Spleen (tissue), 7 donors: ENCODE results near the gene GJC2.

Source experiments
- POLR2A ChIP-seq, 3 donors: fragments of 450-650 bp; IDR thresholded peaks; one replicate each; pipeline ENCODE4 v1.5.1; 2017; ENCODE audit warnings: antibody characterized with exemption in 3 of 3, mild to moderate bottlenecking in 1 of 3
- TF ChIP-seq, protein P1 (sequence below), 11 experiments: fragments of 200-600 bp in 7 of 11; fragments of 450-650 bp in 4 of 11; sonication (generic) in 4 of 11; IDR thresholded peaks in 8 of 11; conservative IDR thresholded peaks in 3 of 11; 1 replicate in 7 of 11; 2 replicates in 4 of 11; pipeline versions ENCODE4 v1.4.0 to v1.8.0; 2016 to 2021; ENCODE audit warnings: antibody characterized with exemption in 11 of 11, inconsistent platforms in 4 of 11, mild to moderate bottlenecking in 1 of 11
- donor health status: DM: no; HTN: no; CAD: no; lungs with moderate emphysema.
- donor health status: DM: no; HTN: no; CAD: no.
- donor health status: DM: no; HTN: no; CAD: no.

DNA sequence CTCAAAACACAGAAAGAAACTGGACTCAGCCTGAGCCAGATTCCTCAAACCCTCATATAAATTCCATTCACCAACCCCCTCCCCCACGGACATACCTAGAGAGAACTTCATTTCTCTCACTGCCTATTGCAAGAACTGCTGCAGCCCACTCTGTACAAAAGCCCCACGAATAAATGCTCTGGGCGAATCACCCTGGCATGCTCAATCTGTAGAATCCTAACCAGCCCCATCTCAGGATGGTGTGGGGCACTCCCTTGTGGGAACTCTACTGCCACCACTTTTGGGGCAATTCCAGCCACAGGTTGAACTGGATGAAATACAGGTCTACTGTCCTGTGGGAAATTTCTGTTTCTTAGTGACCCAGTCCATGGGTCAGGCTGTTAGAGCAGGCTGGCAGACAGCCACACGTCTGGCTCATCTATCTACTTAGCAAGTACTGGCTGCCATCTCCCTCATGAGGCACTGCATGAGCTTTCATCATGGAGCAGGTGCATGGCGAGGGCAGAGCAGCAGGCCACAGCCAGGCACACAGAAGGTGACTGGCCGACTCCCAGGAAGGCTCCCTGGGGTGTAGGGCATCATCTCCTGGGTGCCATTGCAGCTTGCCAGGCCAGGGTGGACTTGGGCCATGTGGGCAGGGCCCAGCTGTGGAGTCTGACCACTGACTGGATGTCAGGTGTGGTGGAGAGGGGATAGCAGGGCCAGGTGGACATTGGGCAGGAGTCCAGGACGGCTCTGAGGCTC is 45.0 kb upstream of the GJC2 start:
- no peak for TF ChIP-seq POLR2A (IDR thresholded peaks at IDR 0.05)
- TF ChIP-seq, protein P1, sequence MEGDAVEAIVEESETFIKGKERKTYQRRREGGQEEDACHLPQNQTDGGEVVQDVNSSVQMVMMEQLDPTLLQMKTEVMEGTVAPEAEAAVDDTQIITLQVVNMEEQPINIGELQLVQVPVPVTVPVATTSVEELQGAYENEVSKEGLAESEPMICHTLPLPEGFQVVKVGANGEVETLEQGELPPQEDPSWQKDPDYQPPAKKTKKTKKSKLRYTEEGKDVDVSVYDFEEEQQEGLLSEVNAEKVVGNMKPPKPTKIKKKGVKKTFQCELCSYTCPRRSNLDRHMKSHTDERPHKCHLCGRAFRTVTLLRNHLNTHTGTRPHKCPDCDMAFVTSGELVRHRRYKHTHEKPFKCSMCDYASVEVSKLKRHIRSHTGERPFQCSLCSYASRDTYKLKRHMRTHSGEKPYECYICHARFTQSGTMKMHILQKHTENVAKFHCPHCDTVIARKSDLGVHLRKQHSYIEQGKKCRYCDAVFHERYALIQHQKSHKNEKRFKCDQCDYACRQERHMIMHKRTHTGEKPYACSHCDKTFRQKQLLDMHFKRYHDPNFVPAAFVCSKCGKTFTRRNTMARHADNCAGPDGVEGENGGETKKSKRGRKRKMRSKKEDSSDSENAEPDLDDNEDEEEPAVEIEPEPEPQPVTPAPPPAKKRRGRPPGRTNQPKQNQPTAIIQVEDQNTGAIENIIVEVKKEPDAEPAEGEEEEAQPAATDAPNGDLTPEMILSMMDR (IDR thresholded peaks at IDR 0.05 in 8 of 11, conservative IDR thresholded peaks at IDR 0.05 in 3 of 11), result no peak
